OCI-LY1 (cell line): Measurements from ENCODE around the gene EPOP.

ENCODE experiments used
- H2AFZ ChIP-seq: fragments of 200-600 bp; sonication (generic), shearing (Covaris generic); 2 replicates; pipeline ENCODE4 v1.6.0; 2014; ENCODE audit warnings: antibody characterized with exemption, mild to moderate bottlenecking, low read length
- H3F3A ChIP-seq: fragments of 200-600 bp; sonication (generic), shearing (Covaris generic); 2 replicates; pipeline ENCODE4 v1.6.0; 2014; ENCODE audit warnings: mild to moderate bottlenecking, antibody characterized with exemption, low read length, moderate library complexity; ENCODE audit not compliant: insufficient read depth
- H3K27ac ChIP-seq: fragments of 200-600 bp; sonication (generic); 2 replicates; pipeline ENCODE4 v1.5.1; 2014; ENCODE audit warnings: low read length, mixed run types, mild to moderate bottlenecking, low read depth; ENCODE audit not compliant: poor library complexity, severe bottlenecking
- H3K27me3 ChIP-seq: fragments of 200-600 bp; sonication (generic); 2 replicates; pipeline ENCODE4 v1.6.0; 2014; ENCODE audit warnings: antibody characterized with exemption, mild to moderate bottlenecking, low read length, moderate library complexity; ENCODE audit not compliant: insufficient read depth
- H3K36me3 ChIP-seq: fragments of 200-600 bp; sonication (generic); 2 replicates; pipeline ENCODE4 v1.6.1; 2014; ENCODE audit warnings: mild to moderate bottlenecking, antibody characterized with exemption, low read length, moderate library complexity, mixed read lengths; ENCODE audit not compliant: insufficient read depth
- H3K4me1 ChIP-seq: fragments of 200-600 bp; sonication (generic); 2 replicates; pipeline ENCODE4 v1.5.1; 2014; ENCODE audit warnings: mild to moderate bottlenecking, low read length, moderate library complexity; ENCODE audit not compliant: insufficient read depth, severe bottlenecking
- H3K4me2 ChIP-seq: fragments of 200-600 bp; sonication (generic), shearing (Covaris generic); 2 replicates; pipeline ENCODE4 v1.6.1; 2014; ENCODE audit warnings: low read length
- H3K4me3 ChIP-seq: fragments of 200-600 bp; sonication (generic); 2 replicates; pipeline ENCODE4 v1.5.1; 2014; ENCODE audit warnings: low read length, low read depth, mild to moderate bottlenecking, mixed read lengths; ENCODE audit not compliant: poor library complexity, severe bottlenecking
- H3K79me2 ChIP-seq: fragments of 200-600 bp; shearing (Covaris generic); 2 replicates; pipeline ENCODE4 v1.6.1; 2016; ENCODE audit warnings: mixed run types, low read length, mixed read lengths; ENCODE audit not compliant: insufficient read depth
- H3K9ac ChIP-seq: fragments of 200-600 bp; sonication (generic), shearing (Covaris generic); 2 replicates; pipeline ENCODE4 v1.6.1; 2014; ENCODE audit warnings: mild to moderate bottlenecking, low read length, mixed read lengths
- H3K9me2 ChIP-seq: fragments of 200-600 bp; sonication (generic), shearing (Covaris generic); 2 replicates; pipeline ENCODE4 v1.6.1; 2014; ENCODE audit warnings: low read depth, mild to moderate bottlenecking, low read length, mixed read lengths
- H3K9me3 ChIP-seq: fragments of 200-600 bp; shearing (Covaris generic); 2 replicates; pipeline ENCODE4 v1.6.1; 2014; ENCODE audit warnings: low read length, mixed read lengths
- H4K20me1 ChIP-seq: fragments of 200-600 bp; sonication (generic), shearing (Covaris generic); 2 replicates; pipeline ENCODE4 v1.6.0; 2016; ENCODE audit warnings: mild to moderate bottlenecking, low read length; ENCODE audit not compliant: insufficient read depth
- EZH2 ChIP-seq: fragments of 200-600 bp; sonication (generic), shearing (Covaris generic); IDR thresholded peaks from 2 replicates; pipeline ENCODE4 v1.8.0; 2017; ENCODE audit warnings: borderline replicate concordance, mixed run types, mild to moderate bottlenecking, antibody characterized with exemption, low read length, moderate library complexity, mixed read lengths
- TF ChIP-seq, protein P1 (sequence below): fragments of 200-600 bp; sonication (generic), shearing (Covaris generic); IDR thresholded peaks from 2 replicates; pipeline ENCODE4 v1.5.1; 2017; ENCODE audit warnings: mild to moderate bottlenecking, antibody characterized with exemption, low read length, moderate library complexity, mixed read lengths

The EPOP gene

DNA sequence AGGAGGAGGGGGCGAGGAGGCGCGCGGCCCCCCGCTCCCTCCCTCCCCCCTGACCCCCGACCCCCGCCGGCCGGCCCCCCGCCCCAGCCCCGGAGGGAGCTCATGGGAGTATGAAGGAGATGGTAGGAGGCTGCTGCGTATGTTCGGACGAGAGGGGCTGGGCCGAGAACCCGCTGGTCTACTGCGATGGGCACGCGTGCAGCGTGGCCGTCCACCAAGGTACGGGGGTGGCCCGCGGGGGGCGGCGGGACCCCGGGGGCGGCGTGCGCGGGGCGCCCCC is 30.7 kb upstream of the EPOP start:
- Histone ChIP-seq H3K79me2 (0 out of 2 replicates have a peak, but pooled peaks cover 4% of the 10 kb centered on the region), H3K9ac (peak overlapping the region; percentile 88), H3K27ac (no peak overlapping the region)

GRCh38 chr17:38704606-38705522 is 30.1 kb upstream of the EPOP start, which contains the start of gene MLLT6:
Gene MLLT6, plus strand, starts transcription at chr17:38705273. Its CDS starts 360 bp downstream, at chr17:38705633.
- peaks cover 39% of the 10 kb centered on the region for H3K4me1 ChIP-seq
- no peak for TF ChIP-seq EZH2
- H3K79me2 ChIP-seq, result 0 out of 2 replicates have a peak, but pooled peaks cover 4% of the 10 kb centered on the region
- H3K27me3 ChIP-seq, result peaks cover 4% of the 10 kb centered on the region; the same call in 1 of the 2 replicates
- no peak within 1 kb of the TSS for H2AFZ ChIP-seq
- no peaks in the 10 kb centered on the region for H4K20me1 ChIP-seq
- H3K36me3 ChIP-seq, result peaks cover 23% of the 10 kb centered on the region
- peak within 1 kb of the TSS; percentile 95 for H3K4me3 ChIP-seq
- H3K9me2 ChIP-seq, result no peaks in the 10 kb centered on the region
- peak within 1 kb of the TSS; percentile 93 for H3K9ac ChIP-seq
- peak within 1 kb of the TSS; percentile 90 for H3K27ac ChIP-seq
- peak within 1 kb of the TSS; percentile 94 for H3K4me2 ChIP-seq
- peaks cover 7% of the 10 kb centered on the region; the same call in 1 of the 2 replicates for H3F3A ChIP-seq
- no peaks in the 10 kb centered on the region for H3K9me3 ChIP-seq

More for the DNA sequence above, 30.7 kb upstream of the EPOP start:
- Histone ChIP-seq H3K9me3 (no peaks in the 10 kb centered on the region), H4K20me1 (no peaks in the 10 kb centered on the region), H3K4me2 (peak overlapping the region; percentile 80), H3K4me3 (peak overlapping the region; percentile 95), H3F3A (peaks cover 7% of the 10 kb centered on the region; the same call in 1 of the 2 replicates), H2AFZ (no peak overlapping the region), H3K4me1 (peaks cover 39% of the 10 kb centered on the region), H3K36me3 (peaks cover 25% of the 10 kb centered on the region), H3K27me3 (peaks cover 4% of the 10 kb centered on the region; the same call in 1 of the 2 replicates), H3K9me2 (no peaks in the 10 kb centered on the region)
- TF ChIP-seq, protein P1, sequence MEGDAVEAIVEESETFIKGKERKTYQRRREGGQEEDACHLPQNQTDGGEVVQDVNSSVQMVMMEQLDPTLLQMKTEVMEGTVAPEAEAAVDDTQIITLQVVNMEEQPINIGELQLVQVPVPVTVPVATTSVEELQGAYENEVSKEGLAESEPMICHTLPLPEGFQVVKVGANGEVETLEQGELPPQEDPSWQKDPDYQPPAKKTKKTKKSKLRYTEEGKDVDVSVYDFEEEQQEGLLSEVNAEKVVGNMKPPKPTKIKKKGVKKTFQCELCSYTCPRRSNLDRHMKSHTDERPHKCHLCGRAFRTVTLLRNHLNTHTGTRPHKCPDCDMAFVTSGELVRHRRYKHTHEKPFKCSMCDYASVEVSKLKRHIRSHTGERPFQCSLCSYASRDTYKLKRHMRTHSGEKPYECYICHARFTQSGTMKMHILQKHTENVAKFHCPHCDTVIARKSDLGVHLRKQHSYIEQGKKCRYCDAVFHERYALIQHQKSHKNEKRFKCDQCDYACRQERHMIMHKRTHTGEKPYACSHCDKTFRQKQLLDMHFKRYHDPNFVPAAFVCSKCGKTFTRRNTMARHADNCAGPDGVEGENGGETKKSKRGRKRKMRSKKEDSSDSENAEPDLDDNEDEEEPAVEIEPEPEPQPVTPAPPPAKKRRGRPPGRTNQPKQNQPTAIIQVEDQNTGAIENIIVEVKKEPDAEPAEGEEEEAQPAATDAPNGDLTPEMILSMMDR, result no peak
- TF ChIP-seq EZH2, result no peak

DNA sequence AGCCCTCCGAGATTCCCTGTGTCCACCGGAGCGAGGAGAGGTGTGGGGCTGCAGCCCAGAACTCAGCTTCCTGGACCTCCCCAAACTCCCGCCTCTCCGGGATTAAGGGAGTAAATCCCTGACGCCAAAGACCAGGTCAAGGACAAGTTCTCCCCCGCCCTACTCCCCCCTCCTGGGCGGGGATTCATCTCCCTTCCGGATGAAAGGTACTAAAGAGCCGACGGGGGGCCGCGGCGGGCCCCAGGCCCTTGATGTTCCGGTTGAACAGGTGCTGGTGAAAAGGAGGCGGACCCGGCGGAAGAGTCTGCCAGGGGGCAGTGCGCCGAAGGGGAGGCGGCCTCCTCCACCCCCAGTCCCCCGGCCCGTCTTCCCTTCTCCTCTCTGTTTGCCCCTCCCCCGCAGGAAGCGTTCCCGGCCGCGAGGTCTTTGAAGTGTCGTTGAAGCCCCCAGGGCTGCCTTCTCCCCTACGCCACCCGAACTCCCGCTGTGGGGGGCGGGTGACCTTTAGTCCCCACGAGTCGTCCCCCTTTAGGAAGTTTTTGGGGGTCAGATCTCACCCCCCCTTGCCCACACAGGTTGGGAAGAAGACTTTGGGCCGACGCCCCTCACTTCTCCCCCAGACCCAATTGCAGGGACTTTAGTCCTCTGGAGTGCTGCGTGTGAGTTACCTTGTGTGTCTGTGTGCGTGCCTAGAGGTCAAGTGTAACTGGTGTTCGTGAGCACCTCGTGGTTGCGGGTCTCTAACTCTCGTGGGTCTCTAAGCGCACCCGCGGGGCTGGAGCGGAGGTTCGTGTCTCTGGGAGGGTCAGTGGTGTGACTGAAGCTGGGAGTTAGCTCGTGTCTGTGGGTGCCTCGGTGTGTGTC is 29.2 kb upstream of the EPOP start:
- Histone ChIP-seq H3K79me2 (0 out of 2 replicates have a peak, but pooled peaks cover 4% of the 10 kb centered on the region), H3K9me3 (no peaks in the 10 kb centered on the region), H3K4me2 (peak overlapping the region; percentile 94), H2AFZ (no peak overlapping the region), H3K27me3 (peaks cover 4% of the 10 kb centered on the region; the same call in 1 of the 2 replicates), H3K9me2 (no peaks in the 10 kb centered on the region), H3K36me3 (peaks cover 14% of the 10 kb centered on the region), H3K4me1 (peaks cover 39% of the 10 kb centered on the region), H3F3A (peaks cover 7% of the 10 kb centered on the region; the same call in 1 of the 2 replicates), H3K27ac (peak overlapping the region; percentile 90), H3K9ac (peak overlapping the region; percentile 93), H3K4me3 (peak overlapping the region; percentile 95), H4K20me1 (no peaks in the 10 kb centered on the region)
- TF ChIP-seq EZH2, result no peak
- TF ChIP-seq, protein P1, result no peak
